CD4-positive, CD25-positive, alpha-beta regulatory T cell (primary cell): ENCODE data around the gene BZW2. TPM values are rescaled to one million over a fixed set of nuclear protein-coding genes. Genes with fewer than 3 reads are reported as not detected.
"Not testable (repeated sequence)": the region's sequence is repeated elsewhere in the genome, so short reads cannot be mapped to it uniquely, and the experiment has no call there.

Experiments
- ATAC-seq, 2 donors: fragments of 150-1000 bp; cut with Tn5 transposase; one replicate each; pipeline ENCODE4 v1.10.0; 2021; ENCODE audit warnings: low read depth in 2 of 2, moderate number of reproducible peaks in 2 of 2, moderate library complexity in 1 of 2
- DNase-seq, 3 donors: peaks; one replicate each; pipeline versions ENCODE4 v3.0.0 to v3.0.0-alpha.2; 2012 to 2022; ENCODE audit warnings: mixed read lengths in 1 of 3
- H3K27ac ChIP-seq: one replicate; pipeline ENCODE4 v1.7.0; 2013; ENCODE audit warnings: mild to moderate bottlenecking, low read length; ENCODE audit not compliant: insufficient read depth, poor library complexity, severe bottlenecking
- H3K27me3 ChIP-seq: one replicate; pipeline ENCODE4 v1.7.0; 2013; ENCODE audit warnings: low read length; ENCODE audit not compliant: control insufficient read depth, insufficient read depth
- H3K36me3 ChIP-seq: one replicate; pipeline ENCODE4 v1.7.0; 2013; ENCODE audit warnings: mild to moderate bottlenecking, low read length, moderate library complexity; ENCODE audit not compliant: control insufficient read depth, insufficient read depth
- H3K4me1 ChIP-seq: 2 replicates; pipeline ENCODE4 v1.7.0; 2013; ENCODE audit warnings: mild to moderate bottlenecking, low read length; ENCODE audit not compliant: insufficient read depth, control insufficient read depth, poor library complexity, severe bottlenecking
- H3K4me3 ChIP-seq: one replicate; pipeline ENCODE4 v1.7.0; 2013; ENCODE audit warnings: low read depth, mild to moderate bottlenecking, low read length, moderate library complexity
- H3K9me3 ChIP-seq, 2 experiments: 1 replicate in 1 of 2; 2 replicates in 1 of 2; pipeline ENCODE4 v1.7.0; 2013; ENCODE audit warnings: low read length in 2 of 2, mild to moderate bottlenecking in 1 of 2, moderate library complexity in 1 of 2; ENCODE audit not compliant: control insufficient read depth in 2 of 2
- H3K27ac Mint-ChIP-seq, 3 donors: one replicate each; pipeline ENCODE4 v1.8.0; 2020 to 2022; ENCODE audit warnings: mild to moderate bottlenecking in 3 of 3, mixed read lengths in 3 of 3, moderate library complexity in 2 of 3
- H3K27me3 Mint-ChIP-seq: one replicate; pipeline ENCODE4 v1.8.0; 2022; ENCODE audit warnings: mild to moderate bottlenecking, mixed read lengths
- H3K36me3 Mint-ChIP-seq: one replicate; pipeline ENCODE4 v1.8.0; 2020; ENCODE audit warnings: mixed read lengths
- H3K4me1 Mint-ChIP-seq, 4 donors: one replicate each; pipeline ENCODE4 v1.8.0; 2020 to 2022; ENCODE audit warnings: mixed read lengths in 4 of 4, mild to moderate bottlenecking in 1 of 4
- H3K4me3 Mint-ChIP-seq, 4 donors: one replicate each; pipeline ENCODE4 v1.8.0; 2020 to 2022; ENCODE audit warnings: mild to moderate bottlenecking in 4 of 4, mixed read lengths in 4 of 4, moderate library complexity in 3 of 4
- H3K9me3 Mint-ChIP-seq, 7 donors: one replicate each; pipeline ENCODE4 v1.8.0; 2020 to 2022; ENCODE audit warnings: mixed read lengths in 7 of 7, mild to moderate bottlenecking in 3 of 7, moderate library complexity in 2 of 7
- polyA plus RNA-seq, 4 donors: library from polyadenylated mRNA; unstranded; fragments of 300-500 nt; fragmentation: Illumina TruSeq; gene quantifications; one replicate each; pipeline ENCODE4 v1.2.3, GENCODE V29; 2021
- total RNA-seq: library from RNA; stranded (reverse); gene quantifications from one replicate; pipeline ENCODE4 v1.2.3, GENCODE V29; 2022

The BZW2 gene
- total and polyA plus RNA-seq, 5 donors from 2014 or later = 24.2 to 54.4 (median 46.2) TPM

- Mint-ChIP-seq H3K4me3 (peak overlapping the region in 2 of 4 donors; percentile 7 to 48), H3K27ac (no peak overlapping the region)
Measured at GRCh38 chr7:16655394-16655793, 9.4 kb downstream of the BZW2 start.

GRCh38 chr7:16656141-16656540 lies 10.2 kb downstream of the BZW2 start:
- no peak for DNase-seq
- no peak overlapping the region for H3K4me3 Mint-ChIP-seq
- Histone ChIP-seq H3K4me3 (no peak overlapping the region), H3K27me3 (no peaks in the 10 kb centered on the region), H3K36me3 (no peaks in the 10 kb centered on the region), H3K4me1 (peaks cover 12% of the 10 kb centered on the region), H3K9me3 (no peaks in the 10 kb centered on the region), H3K27ac (no peak overlapping the region)
- peaks cover 4% of the 10 kb centered on the region for H3K36me3 Mint-ChIP-seq
- no peaks in the 10 kb centered on the region for H3K9me3 Mint-ChIP-seq
- peaks cover 33 to 45% (median 38%) of the 10 kb centered on the region in 4 donors for H3K4me1 Mint-ChIP-seq
- H3K27me3 Mint-ChIP-seq = no peaks in the 10 kb centered on the region
- H3K27ac Mint-ChIP-seq = no peak overlapping the region
- no peak for ATAC-seq

More at GRCh38 chr7:16655394-16655793, 9.4 kb downstream of the BZW2 start:
- H3K4me3 ChIP-seq = no peak overlapping the region
- Mint-ChIP-seq H3K27me3 (no peaks in the 10 kb centered on the region), H3K9me3 (no peaks in the 10 kb centered on the region), H3K36me3 (peaks cover 4% of the 10 kb centered on the region), H3K4me1 (peaks cover 34 to 47% (median 39%) of the 10 kb centered on the region in 4 donors)
- H3K27ac ChIP-seq = no peak overlapping the region
- no peak for DNase-seq
- no peaks in the 10 kb centered on the region for H3K27me3 ChIP-seq
- H3K9me3 ChIP-seq = no peaks in the 10 kb centered on the region
- no peak for ATAC-seq
- peaks cover 10% of the 10 kb centered on the region for H3K4me1 ChIP-seq
- H3K36me3 ChIP-seq = no peaks in the 10 kb centered on the region

- Histone ChIP-seq H3K27me3 (no peaks in the 10 kb centered on the region), H3K4me1 (peaks cover 9% of the 10 kb centered on the region), H3K4me3 (no peak overlapping the region), H3K27ac (no peak overlapping the region), H3K9me3 (no peaks in the 10 kb centered on the region), H3K36me3 (no peaks in the 10 kb centered on the region)
- Mint-ChIP-seq H3K27me3 (no peaks in the 10 kb centered on the region), H3K9me3 (no peaks in the 10 kb centered on the region), H3K36me3 (peaks cover 4% of the 10 kb centered on the region), H3K4me3 (no peak overlapping the region), H3K4me1 (peaks cover 25 to 41% (median 40%) of the 10 kb centered on the region in 4 donors), H3K27ac (no peak overlapping the region)
- DNase-seq = no peak
- no peak for ATAC-seq
Measured at GRCh38 chr7:16657656-16658279, 11.8 kb downstream of the BZW2 start.

DNA sequence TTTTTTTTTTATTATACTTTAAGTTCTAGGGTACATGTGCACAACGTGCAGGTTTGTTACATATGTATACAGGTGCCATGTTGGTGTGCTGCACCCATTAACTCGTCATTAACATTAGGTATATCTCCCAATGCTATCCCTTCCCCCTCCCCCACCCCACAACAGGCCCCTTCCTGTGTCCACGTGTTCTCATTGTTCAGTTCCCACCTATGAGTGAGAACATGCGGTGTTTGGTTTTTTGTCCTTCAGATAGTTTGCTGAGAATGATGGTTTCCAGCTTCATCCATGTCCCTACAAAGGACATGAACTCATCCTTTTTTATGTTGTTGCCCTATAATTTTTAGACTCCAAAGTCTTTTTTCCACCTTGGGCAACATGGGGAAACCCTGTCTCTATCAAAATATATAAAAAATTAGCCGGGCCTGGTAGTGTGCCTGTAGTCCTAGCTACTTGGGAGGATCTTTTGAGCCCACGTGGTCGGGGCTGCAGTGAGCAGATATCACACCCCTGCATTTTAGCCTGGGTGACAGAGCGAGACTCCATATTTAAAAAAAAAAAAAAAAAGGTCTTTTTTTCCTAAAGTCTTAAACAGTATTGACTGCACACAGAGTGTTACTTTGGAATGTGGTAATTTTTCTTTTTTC lies 14.0 kb downstream of the BZW2 start:
- not testable (repeated sequence) for H3K36me3 Mint-ChIP-seq, H3K27me3 Mint-ChIP-seq, H3K27ac Mint-ChIP-seq, H3K4me1 ChIP-seq, DNase-seq, H3K4me3 ChIP-seq, H3K36me3 ChIP-seq, H3K9me3 Mint-ChIP-seq, H3K27ac ChIP-seq, H3K27me3 ChIP-seq, H3K4me3 Mint-ChIP-seq, ATAC-seq, H3K9me3 ChIP-seq
- peaks cover 28 to 46% (median 38%) of the 10 kb centered on the region in 4 donors for H3K4me1 Mint-ChIP-seq

DNA sequence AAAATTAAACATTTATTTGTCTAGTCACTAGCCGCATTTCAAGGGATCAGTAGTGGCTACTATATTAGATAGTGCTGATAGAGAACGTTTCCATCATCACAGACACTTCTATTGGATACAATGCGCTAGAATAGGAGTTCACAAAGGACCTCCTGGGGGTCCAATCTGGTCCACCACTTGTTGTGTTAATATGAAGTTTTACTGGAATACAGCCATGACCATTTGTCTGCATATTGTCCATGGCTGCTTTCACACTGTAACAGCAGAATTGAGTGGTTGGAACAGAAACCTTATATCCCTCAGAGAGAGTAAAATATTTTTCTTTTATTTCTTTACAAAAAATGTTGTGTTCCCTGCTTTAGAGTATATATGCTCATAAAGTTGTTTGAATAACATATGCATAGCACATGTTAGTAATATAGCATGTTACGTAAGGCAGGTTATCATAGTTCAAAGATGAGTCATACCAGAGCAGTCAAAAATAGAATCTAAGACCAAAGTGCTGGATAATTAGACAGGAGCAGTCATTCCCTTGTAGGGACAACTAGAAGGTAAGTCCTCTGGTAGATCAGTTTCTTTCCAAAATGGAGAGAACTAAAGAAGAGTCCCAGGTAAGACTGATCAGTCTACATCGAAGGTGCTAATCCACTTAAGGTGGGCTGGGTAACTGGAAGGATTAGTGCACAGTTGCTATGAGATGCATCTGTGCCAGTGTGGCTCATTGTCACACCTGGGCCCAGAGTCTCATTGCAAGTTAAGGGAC lies 14.9 kb downstream of the BZW2 start:
- Histone ChIP-seq H3K4me1 (peaks cover 5% of the 10 kb centered on the region), H3K9me3 (no peaks in the 10 kb centered on the region), H3K4me3 (no peak overlapping the region), H3K36me3 (peaks cover 3% of the 10 kb centered on the region), H3K27me3 (no peaks in the 10 kb centered on the region), H3K27ac (no peak overlapping the region)
- H3K27ac Mint-ChIP-seq = no peak overlapping the region
- H3K36me3 Mint-ChIP-seq = peaks cover 7% of the 10 kb centered on the region
- no peak for DNase-seq
- H3K4me3 Mint-ChIP-seq = no peak overlapping the region
- no peaks in the 10 kb centered on the region for H3K27me3 Mint-ChIP-seq
- no peaks in the 10 kb centered on the region for H3K9me3 Mint-ChIP-seq
- no peak for ATAC-seq
- peaks cover 19 to 42% (median 33%) of the 10 kb centered on the region in 4 donors for H3K4me1 Mint-ChIP-seq

DNA sequence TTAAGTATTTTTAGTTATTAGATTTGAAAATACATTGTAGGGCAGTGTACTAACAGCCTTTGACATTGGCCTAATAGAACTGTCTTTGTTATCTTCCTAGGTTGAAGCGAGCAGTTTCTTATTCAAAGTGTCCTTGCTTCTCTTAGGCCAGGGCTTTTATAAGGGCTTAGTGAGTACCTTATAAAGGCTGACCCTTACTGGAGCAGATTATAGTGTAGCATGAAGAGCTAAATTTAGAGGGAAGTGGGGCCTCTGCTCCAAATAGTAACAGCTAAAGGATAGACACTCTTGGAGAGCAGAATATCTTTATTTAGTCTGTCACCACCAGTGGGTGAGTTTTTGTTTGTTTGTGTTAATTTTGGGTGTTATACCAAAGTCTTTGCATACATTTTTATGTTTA lies 15.9 kb downstream of the BZW2 start:
- no peak overlapping the region for H3K27ac Mint-ChIP-seq
- H3K36me3 Mint-ChIP-seq = peaks cover 7% of the 10 kb centered on the region
- Histone ChIP-seq H3K4me3 (no peak overlapping the region), H3K36me3 (peaks cover 7% of the 10 kb centered on the region), H3K9me3 (no peaks in the 10 kb centered on the region), H3K27ac (no peak overlapping the region), H3K4me1 (peaks cover 5% of the 10 kb centered on the region), H3K27me3 (no peaks in the 10 kb centered on the region)
- H3K4me3 Mint-ChIP-seq = no peak overlapping the region
- H3K4me1 Mint-ChIP-seq = peaks cover 13 to 38% (median 30%) of the 10 kb centered on the region in 4 donors
- DNase-seq (no peak), ATAC-seq (no peak)
- H3K27me3 Mint-ChIP-seq = no peaks in the 10 kb centered on the region
- H3K9me3 Mint-ChIP-seq = no peaks in the 10 kb centered on the region

DNA sequence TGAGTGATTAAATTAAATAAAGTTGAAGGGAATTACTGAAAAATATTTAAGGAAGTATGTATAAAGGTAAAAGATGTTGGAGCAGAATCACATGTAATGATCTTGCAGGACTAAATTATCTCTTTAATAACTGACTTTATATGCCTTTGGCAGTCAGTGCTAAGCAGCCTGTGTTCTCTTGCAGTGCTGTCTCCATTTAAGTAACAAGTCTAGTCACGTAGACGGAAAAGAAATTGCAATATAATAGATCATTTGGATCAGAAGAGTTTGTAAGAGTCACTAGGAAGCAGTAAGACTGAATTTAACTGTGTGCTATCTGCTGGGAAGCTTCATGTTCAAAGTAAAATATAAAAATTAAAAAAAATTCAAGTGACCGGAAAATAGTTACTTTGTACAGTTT lies 21.4 kb downstream of the BZW2 start:
- H3K9me3 ChIP-seq = no peaks in the 10 kb centered on the region
- peaks cover 0 to 2% (median 0%) of the 10 kb centered on the region in 7 donors for H3K9me3 Mint-ChIP-seq
- peaks cover 44% of the 10 kb centered on the region for H3K36me3 Mint-ChIP-seq
- no peak overlapping the region for H3K4me3 Mint-ChIP-seq
- peaks cover 15% of the 10 kb centered on the region for H3K36me3 ChIP-seq
- no peaks in the 10 kb centered on the region for H3K27me3 Mint-ChIP-seq
- no peak overlapping the region for H3K4me3 ChIP-seq
- H3K4me1 ChIP-seq = no peaks in the 10 kb centered on the region
- no peaks in the 10 kb centered on the region for H3K27me3 ChIP-seq
- no peak for DNase-seq
- H3K27ac Mint-ChIP-seq = no peak overlapping the region
- H3K4me1 Mint-ChIP-seq = peaks cover 17 to 29% (median 29%) of the 10 kb centered on the region in 4 donors
- no peak for ATAC-seq
- no peak overlapping the region for H3K27ac ChIP-seq
